ENCODE results near the gene GPBP1L1. TPM values are rescaled to one million over a fixed set of nuclear protein-coding genes. Genes with fewer than 3 reads are reported as not detected.

The GPBP1L1 gene
- total and polyA plus RNA-seq, 9 of the 15 experiments (the other 6 are each of a cell fraction or from before 2014, with no cell fraction given), result 86.0 to 216 (median 138) TPM

DNA sequence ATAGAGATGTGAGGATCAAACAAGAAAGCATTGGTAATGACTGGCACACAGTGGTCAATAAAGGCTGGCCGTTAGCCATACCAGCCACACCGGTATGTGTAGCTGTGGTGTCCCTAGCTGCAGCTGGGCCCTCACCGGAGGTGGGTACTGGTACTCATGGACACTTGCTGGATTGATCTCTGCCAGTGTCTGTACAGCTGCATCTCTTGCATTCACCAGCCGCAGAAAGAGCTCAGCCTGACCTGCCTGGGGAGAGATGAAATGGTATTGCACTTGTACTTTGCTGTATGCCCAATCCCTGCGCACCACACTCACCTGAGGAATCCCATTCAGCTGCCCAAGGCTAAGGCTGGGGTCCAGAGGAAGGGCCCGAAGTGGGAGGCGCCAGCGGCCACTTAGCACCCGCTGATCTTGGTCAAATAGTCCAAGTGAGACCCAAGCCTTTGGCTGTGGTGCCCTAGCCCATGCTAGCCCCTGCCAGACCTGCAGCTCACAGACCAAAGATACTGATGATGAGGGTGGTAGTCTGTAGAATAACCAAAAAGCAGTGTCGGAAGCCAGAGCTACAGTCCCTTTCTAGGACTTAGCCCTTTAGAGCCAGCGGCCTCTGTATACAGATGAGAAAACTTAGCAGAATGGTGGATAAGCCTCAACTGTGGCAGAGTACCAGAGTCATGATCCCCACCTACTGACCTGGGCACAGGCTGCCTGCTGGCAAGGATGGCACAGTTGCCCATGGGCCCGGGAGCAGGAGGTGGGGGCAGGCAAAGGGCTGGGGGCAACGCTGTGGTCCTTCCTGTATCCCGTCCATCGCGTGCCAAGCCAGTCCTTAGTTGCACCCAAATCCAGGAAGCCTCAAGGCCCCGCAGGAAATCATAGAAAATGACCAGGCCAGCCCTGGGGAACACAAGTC, 65.5 kb downstream of the GPBP1L1 start (continued):
- TF ChIP-seq ZBTB33 (CRISPR knock-in tag; IDR thresholded peaks at IDR 0.05) (peak; percentile 67), NR3C1 (CRISPR knock-in tag; IDR thresholded peaks at IDR 0.05) (no peak), ZNF224 (CRISPR knock-in tag; IDR thresholded peaks at IDR 0.05) (no peak), HSF4 (CRISPR knock-in tag; IDR thresholded peaks at IDR 0.05; ENCODE audit: borderline replicate concordance) (no peak), GABPB2 (CRISPR knock-in tag; conservative IDR thresholded peaks at IDR 0.05) (0 out of 2 replicates have a peak, but pooled peaks have one; percentile 23), NR2C2 (CRISPR knock-in tag; IDR thresholded peaks at IDR 0.05) (no peak), NR2C2 (tag; IDR thresholded peaks at IDR 0.05) (no peak), FOXJ3 (CRISPR knock-in tag; IDR thresholded peaks at IDR 0.05) (no peak), PATZ1 (CRISPR knock-in tag; IDR thresholded peaks at IDR 0.05; ENCODE audit: borderline replicate concordance) (no peak), POLR2A (conservative IDR thresholded peaks at IDR 0.05) (0 out of 2 replicates have a peak, but pooled peaks have one; percentile 22)

All from K562 (cell line).